Mammary epithelial cell (primary cell): ENCODE results near the gene UBP1.
"Not testable (repeated sequence)": the region's sequence is repeated elsewhere in the genome, so short reads cannot be mapped to it uniquely, and the experiment has no call there.

ENCODE experiments used
- CTCF ChIP-seq, 2 donors: IDR thresholded peaks in 1 of 2; conservative IDR thresholded peaks in 1 of 2; 2 replicates each; pipeline ENCODE4 v1.5.1; 2011 to 2012; ENCODE audit warnings: inconsistent platforms in 2 of 2, low read length in 2 of 2, mild to moderate bottlenecking in 2 of 2, control low read depth in 1 of 2, low read depth in 1 of 2; ENCODE audit not compliant: insufficient read depth in 1 of 2; ENCODE audit errors: extremely low read depth in 1 of 2
- EZH2 ChIP-seq: IDR thresholded peaks from 2 replicates; pipeline ENCODE4 v1.6.1; 2012; ENCODE audit warnings: low read length, inconsistent platforms, borderline replicate concordance

GRCh38 chr3:33447256-33447625 lies 7.0 kb upstream of the UBP1 start:
- TF ChIP-seq CTCF (conservative IDR thresholded peaks at IDR 0.05 in 1 of 2, IDR thresholded peaks at IDR 0.05 in 1 of 2; ENCODE audit: extremely low read depth in 1 of 2, insufficient read depth in 1 of 2, low read depth in 1 of 2, low read length in 2 of 2); EZH2: not testable (repeated sequence)
